ENCODE measurements around the gene NUDT19. TPM values are rescaled to one million over a fixed set of nuclear protein-coding genes. Genes with fewer than 3 reads are reported as not detected.
"Not testable (repeated sequence)": the region's sequence is repeated elsewhere in the genome, so short reads cannot be mapped to it uniquely, and the experiment has no call there.

The NUDT19 gene
- total and polyA plus RNA-seq, 8 donors = 9.5 to 16.6 (median 11.0) TPM

- no peak overlapping the region for H3K27ac ChIP-seq
- no peak overlapping the region for H3K4me3 ChIP-seq
- no peak for TF ChIP-seq CTCF (IDR thresholded peaks at IDR 0.05)
- H3K4me1 ChIP-seq = peaks cover 3 to 16% of the 10 kb centered on the region in 2 donors
- no peak for DNase-seq
- no peaks in the 10 kb centered on the region for H3K27me3 ChIP-seq
- no peaks in the 10 kb centered on the region for H3K9me3 ChIP-seq
- ATAC-seq = no peak
- peaks cover 0 to 51% of the 10 kb centered on the region in 2 donors for H3K36me3 ChIP-seq
- intact Hi-C loops (cut with DNase I) = no loop called here
These were observed 38.1 kb upstream of the NUDT19 start for GRCh38 chr19:32653599-32653915.

- ATAC-seq; DNase-seq; H3K4me3 ChIP-seq; intact Hi-C loops (cut with DNase I); H3K27me3 ChIP-seq; H3K27ac ChIP-seq; H3K9me3 ChIP-seq: not testable (repeated sequence)
- Histone ChIP-seq H3K4me1 (peaks cover 3 to 16% of the 10 kb centered on the region in 2 donors), H3K36me3 (peaks cover 0 to 43% of the 10 kb centered on the region in 2 donors)
These were observed 35.2 kb upstream of the NUDT19 start for GRCh38 chr19:32656379-32656778.

- Histone ChIP-seq H3K27ac (no peak overlapping the region), H3K27me3 (no peaks in the 10 kb centered on the region), H3K4me3 (no peak overlapping the region), H3K4me1 (peaks cover 1 to 12% of the 10 kb centered on the region in 2 donors), H3K9me3 (no peaks in the 10 kb centered on the region), H3K36me3 (peaks cover 0 to 43% of the 10 kb centered on the region in 2 donors)
- intact Hi-C loops (cut with DNase I) = no loop called here
- ATAC-seq (no peak), DNase-seq (no peak)
- TF ChIP-seq CTCF (IDR thresholded peaks at IDR 0.05) = no peak
These were observed 33.5 kb upstream of the NUDT19 start for GRCh38 chr19:32658075-32658474.

GRCh38 chr19:32658527-32658926 lies 33.1 kb upstream of the NUDT19 start:
- intact Hi-C loops (cut with DNase I) = no loop called here
- ATAC-seq = no peak
- Histone ChIP-seq H3K4me3 (no peak overlapping the region), H3K27me3 (no peaks in the 10 kb centered on the region), H3K27ac (no peak overlapping the region), H3K9me3 (no peaks in the 10 kb centered on the region), H3K4me1 (peaks cover 0 to 9% of the 10 kb centered on the region in 2 donors), H3K36me3 (peaks cover 0 to 43% of the 10 kb centered on the region in 2 donors)
- no peak for DNase-seq
- TF ChIP-seq CTCF (IDR thresholded peaks at IDR 0.05) = no peak

GRCh38 chr19:32661318-32661717 lies 30.3 kb upstream of the NUDT19 start:
- Histone ChIP-seq H3K9me3 (no peaks in the 10 kb centered on the region), H3K36me3 (peaks cover 0 to 20% of the 10 kb centered on the region in 2 donors), H3K27me3 (no peaks in the 10 kb centered on the region), H3K4me1 (peaks cover 0 to 9% of the 10 kb centered on the region in 2 donors), H3K4me3 (no peak overlapping the region), H3K27ac (no peak overlapping the region)
- TF ChIP-seq CTCF (IDR thresholded peaks at IDR 0.05) = no peak
- intact Hi-C loops (cut with DNase I) = no loop called here
- ATAC-seq (no peak), DNase-seq (no peak)

GRCh38 chr19:32662186-32662585 lies 29.4 kb upstream of the NUDT19 start:
- no peak overlapping the region for H3K4me3 ChIP-seq
- no peak for TF ChIP-seq CTCF (IDR thresholded peaks at IDR 0.05)
- H3K4me1 ChIP-seq = peaks cover 0 to 9% of the 10 kb centered on the region in 2 donors
- H3K27me3 ChIP-seq = no peaks in the 10 kb centered on the region
- DNase-seq (no peak), ATAC-seq (peak; percentile 25)
- intact Hi-C loops (cut with DNase I) = no loop called here
- no peaks in the 10 kb centered on the region for H3K9me3 ChIP-seq
- H3K27ac ChIP-seq = no peak overlapping the region
- peaks cover 0 to 23% of the 10 kb centered on the region in 2 donors for H3K36me3 ChIP-seq

All from left lung (tissue), 10 donors.